GM19193 (cell line): ENCODE results near the gene PCNX2.

Experiments
- POLR2A ChIP-seq: IDR thresholded peaks from 4 replicates; pipeline ENCODE4 v1.6.1; 2011; ENCODE audit not compliant: insufficient read depth, insufficient read length; ENCODE audit errors: extremely low read depth

The PCNX2 gene

GRCh38 chr1:233113009-233113879 is 182.3 kb downstream of the PCNX2 start:
- TF ChIP-seq POLR2A: no peak

- TF ChIP-seq POLR2A: no peak
These were observed 183.1 kb downstream of the PCNX2 start for GRCh38 chr1:233112186-233113008.

GRCh38 chr1:233111731-233112130 is 183.8 kb downstream of the PCNX2 start:
- no peak for TF ChIP-seq POLR2A

GRCh38 chr1:233109096-233109495 is 186.4 kb downstream of the PCNX2 start:
- no peak for TF ChIP-seq POLR2A

GRCh38 chr1:233107130-233107660 is 188.3 kb downstream of the PCNX2 start:
- TF ChIP-seq POLR2A: no peak

- no peak for TF ChIP-seq POLR2A
These were observed 190.3 kb downstream of the PCNX2 start for GRCh38 chr1:233105225-233105624.

GRCh38 chr1:233102341-233102740 is 193.2 kb downstream of the PCNX2 start:
- no peak for TF ChIP-seq POLR2A

- TF ChIP-seq POLR2A: no peak
These were observed 197.5 kb downstream of the PCNX2 start for GRCh38 chr1:233097959-233098580.

- TF ChIP-seq POLR2A: no peak
These were observed 198.0 kb downstream of the PCNX2 start for GRCh38 chr1:233097546-233097945.

- no peak for TF ChIP-seq POLR2A
These were observed 200.8 kb downstream of the PCNX2 start for GRCh38 chr1:233094691-233095090.

GRCh38 chr1:233094269-233094668 is 201.3 kb downstream of the PCNX2 start:
- TF ChIP-seq POLR2A: no peak

- TF ChIP-seq POLR2A: no peak
These were observed 204.6 kb downstream of the PCNX2 start for GRCh38 chr1:233090746-233091494.

- TF ChIP-seq POLR2A: no peak
These were observed 206.3 kb downstream of the PCNX2 start for GRCh38 chr1:233089251-233089650.

- no peak for TF ChIP-seq POLR2A
These were observed 206.9 kb downstream of the PCNX2 start for GRCh38 chr1:233088613-233089012.
